GM23338 (cell line): ENCODE results near the gene FIGN. TPM values are rescaled to one million over a fixed set of nuclear protein-coding genes. Genes with fewer than 3 reads are reported as not detected.

ENCODE experiments used
- ATAC-seq: fragments of 200-7000 bp; cut with Tn5 transposase; 3 replicates; pipeline ENCODE4 v1.9.1; 2020
- DNase-seq: peaks from one replicate; pipeline ENCODE4 v3.0.0-alpha.2; 2015; ENCODE audit warnings: low spot score
- H2AFZ ChIP-seq: fragments of 200-600 bp; sonication (generic); 2 replicates; pipeline ENCODE4 v1.8.0; 2016; ENCODE audit warnings: antibody characterized with exemption, mild to moderate bottlenecking, moderate library complexity
- H3F3A ChIP-seq: fragments of 200-600 bp; sonication (generic); replicated peaks from 2 replicates; pipeline ENCODE4 v1.8.0; 2017; ENCODE audit warnings: antibody characterized with exemption, mixed run types, low read depth
- H3K27ac ChIP-seq: fragments of 200-600 bp; sonication (generic); 2 replicates; pipeline ENCODE4 v1.6.1; 2016; ENCODE audit warnings: low read depth
- H3K27me3 ChIP-seq: fragments of 200-600 bp; sonication (generic); 2 replicates; pipeline ENCODE4 v1.8.0; 2016; ENCODE audit warnings: mild to moderate bottlenecking, mixed run types, moderate library complexity; ENCODE audit not compliant: insufficient read depth
- H3K36me3 ChIP-seq: fragments of 200-600 bp; sonication (generic); 2 replicates; pipeline ENCODE4 v1.8.0; 2016; ENCODE audit warnings: mild to moderate bottlenecking; ENCODE audit not compliant: insufficient read depth
- H3K4me1 ChIP-seq: fragments of 200-600 bp; sonication (generic); 2 replicates; pipeline ENCODE4 v1.8.0; 2016; ENCODE audit warnings: mild to moderate bottlenecking, moderate library complexity; ENCODE audit not compliant: insufficient read depth
- H3K4me2 ChIP-seq: fragments of 200-600 bp; sonication (generic); 2 replicates; pipeline ENCODE4 v1.7.1; 2017; ENCODE audit warnings: mixed run types
- H3K4me3 ChIP-seq: fragments of 200-600 bp; sonication (generic); 2 replicates; pipeline ENCODE4 v1.6.1; 2016; ENCODE audit warnings: mixed run types
- H3K79me2 ChIP-seq: fragments of 200-600 bp; sonication (generic); replicated peaks from 2 replicates; pipeline ENCODE4 v1.8.0; 2017; ENCODE audit warnings: mild to moderate bottlenecking; ENCODE audit not compliant: insufficient read depth
- H3K9me2 ChIP-seq: fragments of 200-600 bp; sonication (generic); 2 replicates; pipeline ENCODE4 v1.8.0; 2017; ENCODE audit not compliant: insufficient read depth
- H4K20me1 ChIP-seq: fragments of 200-600 bp; sonication (generic); replicated peaks from 2 replicates; pipeline ENCODE4 v1.8.0; 2017; ENCODE audit warnings: mild to moderate bottlenecking; ENCODE audit not compliant: insufficient read depth
- H3K27ac Mint-ChIP-seq: 2 replicates; pipeline ENCODE4 v1.8.0; 2020; ENCODE audit warnings: inconsistent platforms, mild to moderate bottlenecking, moderate library complexity, mixed read lengths
- H3K27me3 Mint-ChIP-seq: 3 replicates; pipeline ENCODE4 v1.8.0; 2022; ENCODE audit warnings: low read depth, mild to moderate bottlenecking, moderate library complexity, mixed read lengths, inconsistent platforms; ENCODE audit not compliant: insufficient read depth, poor library complexity
- H3K36me3 Mint-ChIP-seq: 3 replicates; pipeline ENCODE4 v1.8.0; 2021; ENCODE audit warnings: low read depth, mild to moderate bottlenecking, inconsistent platforms, moderate library complexity, mixed read lengths
- H3K4me1 Mint-ChIP-seq: 3 replicates; pipeline ENCODE4 v1.8.0; 2020; ENCODE audit warnings: mild to moderate bottlenecking, inconsistent platforms, mixed read lengths
- H3K4me3 Mint-ChIP-seq: 3 replicates; pipeline ENCODE4 v1.8.0; 2021; ENCODE audit warnings: moderate library complexity, mild to moderate bottlenecking, inconsistent platforms, mixed read lengths
- H3K9me3 Mint-ChIP-seq: 3 replicates; pipeline ENCODE4 v1.8.0; 2020; ENCODE audit warnings: moderate library complexity, mild to moderate bottlenecking, inconsistent platforms, mixed read lengths
- CREB1 ChIP-seq: fragments of 250-450 bp; sonication (Bioruptor Pico); IDR thresholded peaks from 2 replicates; pipeline ENCODE4 v1.5.0; 2020; ENCODE audit warnings: low read depth, mild to moderate bottlenecking, moderate library complexity
- EZH2 ChIP-seq: fragments of 200-600 bp; sonication (generic); IDR thresholded peaks from one replicate; pipeline ENCODE4 v1.8.0; 2017; ENCODE audit warnings: antibody characterized with exemption, mild to moderate bottlenecking, low read depth; ENCODE audit not compliant: unreplicated experiment
- EZH2phosphoT487 ChIP-seq: fragments of 200-600 bp; sonication (generic); IDR thresholded peaks from one replicate; pipeline ENCODE4 v1.8.1; 2018; ENCODE audit warnings: antibody characterized with exemption; ENCODE audit not compliant: unreplicated experiment
- JUNB ChIP-seq: IDR thresholded peaks from one replicate; pipeline ENCODE4 v1.6.1; 2016; ENCODE audit warnings: antibody characterized with exemption; ENCODE audit not compliant: unreplicated experiment
- NANOG ChIP-seq: IDR thresholded peaks from 2 replicates; pipeline ENCODE4 v1.6.1; 2016; ENCODE audit warnings: antibody characterized with exemption, borderline replicate concordance
- POLR2AphosphoS5 ChIP-seq: IDR thresholded peaks from 2 replicates; pipeline ENCODE4 v1.6.1; 2016; ENCODE audit warnings: antibody characterized with exemption, low read depth
- STAT1 ChIP-seq: IDR thresholded peaks from one replicate; pipeline ENCODE4 v1.6.1; 2016; ENCODE audit warnings: antibody characterized with exemption; ENCODE audit not compliant: unreplicated experiment
- ZNF114 ChIP-seq: fragments of 250-450 bp; sonication (Bioruptor Pico); IDR thresholded peaks from 2 replicates; pipeline ENCODE4 v1.5.0; 2020; ENCODE audit warnings: mild to moderate bottlenecking, moderate library complexity
- ZNF331 ChIP-seq: fragments of 250-450 bp; sonication (Bioruptor Pico); IDR thresholded peaks from 2 replicates; pipeline ENCODE4 v1.5.0; 2020; ENCODE audit warnings: low read depth, mild to moderate bottlenecking, moderate library complexity
- polyA plus RNA-seq: library from polyadenylated mRNA; unstranded; fragments of >200 nt; fragmentation: Nextera tagmentation; extraction: Ambion mirVana; gene quantifications from 2 replicates; pipeline ENCODE4 v1.2.1, GENCODE V29; 2016
- total RNA-seq: library from RNA; depleted of rRNA; stranded (reverse); fragments of >200 nt; shearing (Covaris generic); gene quantifications from 2 replicates; pipeline ENCODE4 v1.2.3, GENCODE V29; 2014
- TF ChIP-seq, protein P1 (sequence below): fragments of 250-450 bp; sonication (Bioruptor Pico); IDR thresholded peaks from 2 replicates; pipeline ENCODE4 v1.5.0; 2020; ENCODE audit warnings: mild to moderate bottlenecking, moderate library complexity
- TF ChIP-seq, protein P2 (sequence below): IDR thresholded peaks from one replicate; pipeline ENCODE4 v1.6.1; 2018; ENCODE audit warnings: antibody characterized with exemption; ENCODE audit not compliant: unreplicated experiment
- TF ChIP-seq, protein P3 (sequence below): IDR thresholded peaks from 2 replicates; pipeline ENCODE4 v1.6.1; 2016; ENCODE audit warnings: antibody characterized with exemption
- TF ChIP-seq, protein P4 (sequence below), 2 experiments: fragments of 200-600 bp in 1 of 2; sonication (generic) in 1 of 2; conservative IDR thresholded peaks; 2 replicates each; pipeline versions ENCODE4 v1.5.1 to v1.6.1; 2016 to 2017; ENCODE audit warnings: antibody characterized with exemption in 2 of 2, low read depth in 2 of 2, mild to moderate bottlenecking in 2 of 2, moderate library complexity in 1 of 2

Gene FIGN
- total and polyA plus RNA-seq, 2 experiments from 2014 or later, result 17.2 to 23.6 TPM

DNA sequence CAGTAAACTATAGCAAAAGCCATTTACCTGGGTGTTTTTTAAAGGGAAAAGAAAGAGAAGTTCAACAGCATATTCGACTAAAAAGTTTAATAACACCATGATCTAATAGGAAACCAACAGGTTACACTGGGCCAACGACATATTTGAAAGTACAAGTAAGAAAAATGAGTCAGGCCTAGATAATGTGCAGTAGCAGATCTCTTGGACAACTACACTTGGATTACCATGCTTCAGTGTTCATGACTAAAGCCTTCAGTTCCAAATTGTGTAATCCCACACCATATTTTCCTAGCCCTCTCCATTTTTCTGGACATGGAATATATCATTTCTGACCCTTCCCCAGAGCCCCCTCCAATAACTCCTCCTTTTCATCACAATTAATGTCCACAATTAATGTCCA, 39.1 kb upstream of the FIGN start:
- no peak overlapping the region for H3K27ac Mint-ChIP-seq
- H3K4me1 Mint-ChIP-seq, result peaks cover 4% of the 10 kb centered on the region; the same call in 1 of the 3 replicates
- no peaks in the 10 kb centered on the region for H3K27me3 Mint-ChIP-seq
- Histone ChIP-seq H3K4me1 (peaks cover 4% of the 10 kb centered on the region; the same call in 1 of the 2 replicates), H4K20me1 (no peaks in the 10 kb centered on the region), H3K9me2 (no peaks in the 10 kb centered on the region), H3K27me3 (no peaks in the 10 kb centered on the region), H3K36me3 (no peaks in the 10 kb centered on the region), H3K79me2 (no peaks in the 10 kb centered on the region), H3K27ac (no peak overlapping the region), H3F3A (no peaks in the 10 kb centered on the region), H3K4me3 (no peak overlapping the region), H2AFZ (no peak overlapping the region), H3K4me2 (no peak overlapping the region)
- no peaks in the 10 kb centered on the region for H3K36me3 Mint-ChIP-seq
- TF ChIP-seq ZNF114 (CRISPR knock-in tag) (no peak), CREB1 (no peak), EZH2 (no peak), NANOG (no peak), STAT1 (no peak), JUNB (no peak), POLR2AphosphoS5 (no peak), EZH2phosphoT487 (no peak), ZNF331 (CRISPR knock-in tag) (no peak)
- TF ChIP-seq, protein P1, sequence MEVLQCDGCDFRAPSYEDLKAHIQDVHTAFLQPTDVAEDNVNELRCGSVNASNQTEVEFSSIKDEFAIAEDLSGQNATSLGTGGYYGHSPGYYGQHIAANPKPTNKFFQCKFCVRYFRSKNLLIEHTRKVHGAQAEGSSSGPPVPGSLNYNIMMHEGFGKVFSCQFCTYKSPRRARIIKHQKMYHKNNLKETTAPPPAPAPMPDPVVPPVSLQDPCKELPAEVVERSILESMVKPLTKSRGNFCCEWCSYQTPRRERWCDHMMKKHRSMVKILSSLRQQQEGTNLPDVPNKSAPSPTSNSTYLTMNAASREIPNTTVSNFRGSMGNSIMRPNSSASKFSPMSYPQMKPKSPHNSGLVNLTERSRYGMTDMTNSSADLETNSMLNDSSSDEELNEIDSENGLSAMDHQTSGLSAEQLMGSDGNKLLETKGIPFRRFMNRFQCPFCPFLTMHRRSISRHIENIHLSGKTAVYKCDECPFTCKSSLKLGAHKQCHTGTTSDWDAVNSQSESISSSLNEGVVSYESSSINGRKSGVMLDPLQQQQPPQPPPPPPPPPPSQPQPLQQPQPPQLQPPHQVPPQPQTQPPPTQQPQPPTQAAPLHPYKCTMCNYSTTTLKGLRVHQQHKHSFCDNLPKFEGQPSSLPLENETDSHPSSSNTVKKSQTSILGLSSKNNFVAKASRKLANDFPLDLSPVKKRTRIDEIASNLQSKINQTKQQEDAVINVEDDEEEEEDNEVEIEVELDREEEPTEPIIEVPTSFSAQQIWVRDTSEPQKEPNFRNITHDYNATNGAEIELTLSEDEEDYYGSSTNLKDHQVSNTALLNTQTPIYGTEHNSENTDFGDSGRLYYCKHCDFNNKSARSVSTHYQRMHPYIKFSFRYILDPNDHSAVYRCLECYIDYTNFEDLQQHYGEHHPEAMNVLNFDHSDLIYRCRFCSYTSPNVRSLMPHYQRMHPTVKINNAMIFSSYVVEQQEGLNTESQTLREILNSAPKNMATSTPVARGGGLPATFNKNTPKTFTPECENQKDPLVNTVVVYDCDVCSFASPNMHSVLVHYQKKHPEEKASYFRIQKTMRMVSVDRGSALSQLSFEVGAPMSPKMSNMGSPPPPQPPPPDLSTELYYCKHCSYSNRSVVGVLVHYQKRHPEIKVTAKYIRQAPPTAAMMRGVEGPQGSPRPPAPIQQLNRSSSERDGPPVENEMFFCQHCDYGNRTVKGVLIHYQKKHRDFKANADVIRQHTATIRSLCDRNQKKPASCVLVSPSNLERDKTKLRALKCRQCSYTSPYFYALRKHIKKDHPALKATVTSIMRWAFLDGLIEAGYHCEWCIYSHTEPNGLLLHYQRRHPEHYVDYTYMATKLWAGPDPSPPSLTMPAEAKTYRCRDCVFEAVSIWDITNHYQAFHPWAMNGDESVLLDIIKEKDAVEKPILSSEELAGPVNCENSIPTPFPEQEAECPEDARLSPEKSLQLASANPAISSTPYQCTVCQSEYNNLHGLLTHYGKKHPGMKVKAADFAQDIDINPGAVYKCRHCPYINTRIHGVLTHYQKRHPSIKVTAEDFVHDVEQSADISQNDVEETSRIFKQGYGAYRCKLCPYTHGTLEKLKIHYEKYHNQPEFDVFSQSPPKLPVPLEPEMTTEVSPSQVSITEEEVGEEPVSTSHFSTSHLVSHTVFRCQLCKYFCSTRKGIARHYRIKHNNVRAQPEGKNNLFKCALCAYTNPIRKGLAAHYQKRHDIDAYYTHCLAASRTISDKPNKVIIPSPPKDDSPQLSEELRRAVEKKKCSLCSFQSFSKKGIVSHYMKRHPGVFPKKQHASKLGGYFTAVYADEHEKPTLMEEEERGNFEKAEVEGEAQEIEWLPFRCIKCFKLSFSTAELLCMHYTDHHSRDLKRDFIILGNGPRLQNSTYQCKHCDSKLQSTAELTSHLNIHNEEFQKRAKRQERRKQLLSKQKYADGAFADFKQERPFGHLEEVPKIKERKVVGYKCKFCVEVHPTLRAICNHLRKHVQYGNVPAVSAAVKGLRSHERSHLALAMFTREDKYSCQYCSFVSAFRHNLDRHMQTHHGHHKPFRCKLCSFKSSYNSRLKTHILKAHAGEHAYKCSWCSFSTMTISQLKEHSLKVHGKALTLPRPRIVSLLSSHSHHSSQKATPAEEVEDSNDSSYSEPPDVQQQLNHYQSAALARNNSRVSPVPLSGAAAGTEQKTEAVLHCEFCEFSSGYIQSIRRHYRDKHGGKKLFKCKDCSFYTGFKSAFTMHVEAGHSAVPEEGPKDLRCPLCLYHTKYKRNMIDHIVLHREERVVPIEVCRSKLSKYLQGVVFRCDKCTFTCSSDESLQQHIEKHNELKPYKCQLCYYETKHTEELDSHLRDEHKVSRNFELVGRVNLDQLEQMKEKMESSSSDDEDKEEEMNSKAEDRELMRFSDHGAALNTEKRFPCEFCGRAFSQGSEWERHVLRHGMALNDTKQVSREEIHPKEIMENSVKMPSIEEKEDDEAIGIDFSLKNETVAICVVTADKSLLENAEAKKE (CRISPR knock-in tag), result no peak
- TF ChIP-seq, protein P2, sequence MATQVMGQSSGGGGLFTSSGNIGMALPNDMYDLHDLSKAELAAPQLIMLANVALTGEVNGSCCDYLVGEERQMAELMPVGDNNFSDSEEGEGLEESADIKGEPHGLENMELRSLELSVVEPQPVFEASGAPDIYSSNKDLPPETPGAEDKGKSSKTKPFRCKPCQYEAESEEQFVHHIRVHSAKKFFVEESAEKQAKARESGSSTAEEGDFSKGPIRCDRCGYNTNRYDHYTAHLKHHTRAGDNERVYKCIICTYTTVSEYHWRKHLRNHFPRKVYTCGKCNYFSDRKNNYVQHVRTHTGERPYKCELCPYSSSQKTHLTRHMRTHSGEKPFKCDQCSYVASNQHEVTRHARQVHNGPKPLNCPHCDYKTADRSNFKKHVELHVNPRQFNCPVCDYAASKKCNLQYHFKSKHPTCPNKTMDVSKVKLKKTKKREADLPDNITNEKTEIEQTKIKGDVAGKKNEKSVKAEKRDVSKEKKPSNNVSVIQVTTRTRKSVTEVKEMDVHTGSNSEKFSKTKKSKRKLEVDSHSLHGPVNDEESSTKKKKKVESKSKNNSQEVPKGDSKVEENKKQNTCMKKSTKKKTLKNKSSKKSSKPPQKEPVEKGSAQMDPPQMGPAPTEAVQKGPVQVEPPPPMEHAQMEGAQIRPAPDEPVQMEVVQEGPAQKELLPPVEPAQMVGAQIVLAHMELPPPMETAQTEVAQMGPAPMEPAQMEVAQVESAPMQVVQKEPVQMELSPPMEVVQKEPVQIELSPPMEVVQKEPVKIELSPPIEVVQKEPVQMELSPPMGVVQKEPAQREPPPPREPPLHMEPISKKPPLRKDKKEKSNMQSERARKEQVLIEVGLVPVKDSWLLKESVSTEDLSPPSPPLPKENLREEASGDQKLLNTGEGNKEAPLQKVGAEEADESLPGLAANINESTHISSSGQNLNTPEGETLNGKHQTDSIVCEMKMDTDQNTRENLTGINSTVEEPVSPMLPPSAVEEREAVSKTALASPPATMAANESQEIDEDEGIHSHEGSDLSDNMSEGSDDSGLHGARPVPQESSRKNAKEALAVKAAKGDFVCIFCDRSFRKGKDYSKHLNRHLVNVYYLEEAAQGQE, result no peak
- TF ChIP-seq, protein P3, sequence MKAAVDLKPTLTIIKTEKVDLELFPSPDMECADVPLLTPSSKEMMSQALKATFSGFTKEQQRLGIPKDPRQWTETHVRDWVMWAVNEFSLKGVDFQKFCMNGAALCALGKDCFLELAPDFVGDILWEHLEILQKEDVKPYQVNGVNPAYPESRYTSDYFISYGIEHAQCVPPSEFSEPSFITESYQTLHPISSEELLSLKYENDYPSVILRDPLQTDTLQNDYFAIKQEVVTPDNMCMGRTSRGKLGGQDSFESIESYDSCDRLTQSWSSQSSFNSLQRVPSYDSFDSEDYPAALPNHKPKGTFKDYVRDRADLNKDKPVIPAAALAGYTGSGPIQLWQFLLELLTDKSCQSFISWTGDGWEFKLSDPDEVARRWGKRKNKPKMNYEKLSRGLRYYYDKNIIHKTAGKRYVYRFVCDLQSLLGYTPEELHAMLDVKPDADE, result no peak
- TF ChIP-seq, protein P4, sequence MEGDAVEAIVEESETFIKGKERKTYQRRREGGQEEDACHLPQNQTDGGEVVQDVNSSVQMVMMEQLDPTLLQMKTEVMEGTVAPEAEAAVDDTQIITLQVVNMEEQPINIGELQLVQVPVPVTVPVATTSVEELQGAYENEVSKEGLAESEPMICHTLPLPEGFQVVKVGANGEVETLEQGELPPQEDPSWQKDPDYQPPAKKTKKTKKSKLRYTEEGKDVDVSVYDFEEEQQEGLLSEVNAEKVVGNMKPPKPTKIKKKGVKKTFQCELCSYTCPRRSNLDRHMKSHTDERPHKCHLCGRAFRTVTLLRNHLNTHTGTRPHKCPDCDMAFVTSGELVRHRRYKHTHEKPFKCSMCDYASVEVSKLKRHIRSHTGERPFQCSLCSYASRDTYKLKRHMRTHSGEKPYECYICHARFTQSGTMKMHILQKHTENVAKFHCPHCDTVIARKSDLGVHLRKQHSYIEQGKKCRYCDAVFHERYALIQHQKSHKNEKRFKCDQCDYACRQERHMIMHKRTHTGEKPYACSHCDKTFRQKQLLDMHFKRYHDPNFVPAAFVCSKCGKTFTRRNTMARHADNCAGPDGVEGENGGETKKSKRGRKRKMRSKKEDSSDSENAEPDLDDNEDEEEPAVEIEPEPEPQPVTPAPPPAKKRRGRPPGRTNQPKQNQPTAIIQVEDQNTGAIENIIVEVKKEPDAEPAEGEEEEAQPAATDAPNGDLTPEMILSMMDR (conservative IDR thresholded peaks at IDR 0.05; ENCODE audit: low read depth in 2 of 2), result no peak
- no peak overlapping the region for H3K4me3 Mint-ChIP-seq
- DNase-seq (no peak), ATAC-seq (no peak)
- H3K9me3 Mint-ChIP-seq, result no peaks in the 10 kb centered on the region
